GM12878 (cell line): ENCODE measurements around the gene COL1A1. TPM values are rescaled to one million over a fixed set of nuclear protein-coding genes. Genes with fewer than 3 reads are reported as not detected.

Experiments used
- ATAC-seq: fragments of 200-7000 bp; cut with Tn5 transposase; 3 replicates; pipeline ENCODE4 v1.9.1; 2020; ENCODE audit warnings: mild to moderate bottlenecking, moderate library complexity
- BruUV-seq: library from RNA; stranded (reverse); fragments of 400-500 nt; replicated peaks from 2 replicates; lab custom pipeline; 2021; lab: Mats Ljungman, UMichigan
- CTCF ChIA-PET: fragments of 300-600 bp; sonication (Branson Sonifier 250); formaldehyde crosslinking; extraction: SDS; loops from one replicate; lab custom pipeline; 2021; ENCODE audit warnings: inconsistent platforms; lab: Yijun Ruan, JAX
- POLR2A ChIA-PET: fragments of 350-600 bp; formaldehyde crosslinking; extraction: SDS; loops from one replicate; lab custom pipeline; 2021; ENCODE audit warnings: inconsistent platforms; lab: Charles Lee
- RAD21 ChIA-PET: fragments of 300-600 bp; sonication (Branson Sonifier 250); formaldehyde crosslinking; loops from one replicate; lab custom pipeline; 2023; ENCODE audit warnings: antibody characterized with exemption; ENCODE audit not compliant: unreplicated experiment; lab: Charles Lee
- SMC1A ChIA-PET: fragments of 300-600 bp; sonication (Branson Sonifier 250); formaldehyde crosslinking; loops from one replicate; lab custom pipeline; 2023; ENCODE audit not compliant: unreplicated experiment, uncharacterized antibody; lab: Charles Lee
- DNase-seq: peaks from one replicate; pipeline ENCODE4 v3.0.0-alpha.2; 2011; ENCODE audit warnings: low read depth, low spot score
- FAIRE-seq: peaks from 3 replicates; lab custom pipeline; 2011; peaks lifted over from hg19 to GRCh38; lab: Jason Lieb, UNC
- H2AFZ ChIP-seq: 2 replicates; pipeline ENCODE4 v1.6.0; 2011; ENCODE audit warnings: low read depth, low read length, control low read depth; ENCODE audit not compliant: control insufficient read depth
- H3K27ac ChIP-seq: 2 replicates; pipeline ENCODE4 v1.5.1; 2011; ENCODE audit warnings: control low read depth; ENCODE audit not compliant: control insufficient read depth, insufficient read depth
- H3K27me3 ChIP-seq, 2 experiments: replicated peaks in 1 of 2; 2 replicates each; pipeline versions ENCODE4 v1.6.0 to v1.6.1; 2011; ENCODE audit warnings: low read length in 1 of 2; ENCODE audit not compliant: control insufficient read depth in 2 of 2, insufficient read depth in 2 of 2
- H3K36me3 ChIP-seq, 2 experiments: 2 replicates each; pipeline ENCODE4 v1.5.1; 2011; ENCODE audit warnings: low read length in 1 of 2; ENCODE audit not compliant: control insufficient read depth in 2 of 2, insufficient read depth in 2 of 2
- H3K4me1 ChIP-seq: 2 replicates; pipeline ENCODE4 v1.6.1; 2011; ENCODE audit warnings: mild to moderate bottlenecking, low read length, moderate library complexity, mixed read lengths; ENCODE audit not compliant: control insufficient read depth, insufficient read depth
- H3K4me2 ChIP-seq: 2 replicates; pipeline ENCODE4 v1.6.0; 2011; ENCODE audit warnings: control low read depth; ENCODE audit not compliant: control insufficient read depth, insufficient read depth
- H3K4me3 ChIP-seq: fragments of 200-600 bp; sonication (generic); 2 replicates; pipeline ENCODE4 v1.5.1; 2016
- H3K79me2 ChIP-seq: 2 replicates; pipeline ENCODE4 v1.6.0; 2011; ENCODE audit warnings: low read length; ENCODE audit not compliant: control insufficient read depth, insufficient read depth
- H3K9ac ChIP-seq: 2 replicates; pipeline ENCODE4 v1.8.0; 2011; ENCODE audit warnings: low read length, control low read depth, mixed read lengths; ENCODE audit not compliant: control insufficient read depth, insufficient read depth
- H3K9me3 ChIP-seq: replicated peaks from 3 replicates; pipeline ENCODE4 v1.5.1; 2011; ENCODE audit warnings: mild to moderate bottlenecking, low read length; ENCODE audit not compliant: control insufficient read depth, insufficient read depth
- H4K20me1 ChIP-seq: 2 replicates; pipeline ENCODE4 v1.6.0; 2011; ENCODE audit not compliant: control insufficient read depth, insufficient read depth
- BHLHE40 ChIP-seq, 2 experiments: fragments of 450-650 bp in 1 of 2; IDR thresholded peaks; 2 replicates each; pipeline ENCODE4 v1.6.1; 2011 to 2017; ENCODE audit warnings: low read depth in 2 of 2, borderline replicate concordance in 1 of 2, improper control_type of control experiment in 1 of 2, low read length in 1 of 2, mild to moderate bottlenecking in 1 of 2
- CUX1 ChIP-seq: IDR thresholded peaks from 2 replicates; pipeline ENCODE4 v1.6.1; 2012; ENCODE audit warnings: improper control_type of control experiment, low read depth, low read length; ENCODE audit not compliant: insufficient replicate concordance
- E2F4 ChIP-seq: IDR thresholded peaks from 2 replicates; pipeline ENCODE4 v1.6.1; 2012; ENCODE audit warnings: low read depth, low read length, improper control_type of control experiment
- WGBS: methylation state at CpG from one replicate; pipeline ENCODE4 v1.1.6; 2016; ENCODE audit warnings: low lambda C conversion rate; ENCODE audit not compliant: insufficient replicate concordance, insufficient coverage; ENCODE audit errors: missing lambda C conversion rate; 5-methylcytosine and 5-hydroxymethylcytosine counted together
- in situ Hi-C: fragments of 300-500 bp; cut with MboI; formaldehyde crosslinking; loops from 9 replicates; pipeline ENCODE4 v1.14.3; 2018; ENCODE audit warnings: mixed read lengths
- intact Hi-C: fragments of 100-400 bp; cut with micrococcal nuclease; formaldehyde crosslinking; loops from one replicate; pipeline ENCODE4 v1.14.2; 2022; ENCODE audit not compliant: unreplicated experiment
- polyA plus RNA-seq, 11 experiments: library from polyadenylated mRNA; depleted of rRNA in 4 of 11; unstranded in 6 of 11; stranded (reverse) in 5 of 11; fragments of >200 nt; fragmentation: Nextera tagmentation in 4 of 11; fragmentation: Illumina TruSeq in 1 of 11; extraction: Ambion mirVana in 4 of 11; extraction: Trizol in 1 of 11; gene quantifications; 1 replicate in 1 of 11; 2 replicates in 10 of 11; pipeline versions ENCODE4 v1.2.1 to v1.2.3, GENCODE V29; 2011 to 2016; ENCODE audit warnings: inconsistent platforms in 2 of 11, missing spikeins in 2 of 11, low read depth in 1 of 11
- total RNA-seq, 4 experiments: library from RNA; depleted of rRNA in 3 of 4; stranded (reverse); fragments of >200 nt in 3 of 4; fragmentation: Illumina TruSeq in 1 of 4; extraction: Trizol in 1 of 4; gene quantifications; 2 replicates each; pipeline versions ENCODE4 v1.2.1 to v1.2.3, GENCODE V29; 2013 to 2021

The COL1A1 gene
- total and polyA plus RNA-seq, 10 of the 15 experiments (the other 5 are each of a cell fraction or from before 2014, with no cell fraction given): 0.18 to 7.7 (median 2.3) TPM

- no peak for TF ChIP-seq CUX1
These were observed 6.5 kb upstream of the COL1A1 start (continued) for GRCh38 chr17:50207792-50208567.

GRCh38 chr17:50207315-50207714 lies 5.9 kb upstream of the COL1A1 start:
- H2AFZ ChIP-seq: no peak overlapping the region
- WGBS: 4% methylated on average over 5 of the region's 5 CpGs
- H3K36me3 ChIP-seq: no peaks in the 10 kb centered on the region
- no peak overlapping the region for H3K27ac ChIP-seq
- no peak for ATAC-seq
- intact Hi-C loops (no loop called here), in situ Hi-C loops (loop anchor here (5.0 kb wide), 1 partner anchor 65 kb away; the partner anchor contains the start of gene TMEM92)
- no peak overlapping the region for H3K9ac ChIP-seq
- no peaks in the 10 kb centered on the region for H3K4me1 ChIP-seq
- no peaks in the 10 kb centered on the region for H3K79me2 ChIP-seq
- no peak overlapping the region for H3K4me3 ChIP-seq
- ChIA-PET POLR2A (interaction anchor here (0.7 to 1.3 kb wide), 2 partner anchors 85 to 814 kb away, joined by 3 to 5 read pairs; no protein-coding TSS in a partner anchor), SMC1A (interaction anchor here (0.7 kb wide), 1 partner anchor 46 kb away, joined by 3 read pairs; no protein-coding TSS in a partner anchor), RAD21 (interaction anchor here (1.5 kb wide), 1 partner anchor 91 kb away, joined by 4 read pairs; no protein-coding TSS in a partner anchor), CTCF (interaction anchor here (0.9 to 8.3 kb wide), 2 partner anchors 11 to 88 kb away, joined by 6 to 294 read pairs; no protein-coding TSS in a partner anchor)
- H3K4me2 ChIP-seq: no peak overlapping the region
- no peak for DNase-seq
- H4K20me1 ChIP-seq: no peaks in the 10 kb centered on the region
- FAIRE-seq: no peak
- H3K9me3 ChIP-seq: no peaks in the 10 kb centered on the region
- H3K27me3 ChIP-seq: peaks cover 6 to 11% of the 10 kb centered on the region in 2 experiments; a peak in 2 of 4 replicates
- no TSS peak for BruUV-seq
- no peak for TF ChIP-seq E2F4
- peak in 1 of 2 experiments; percentile 45; a peak in 1 of 4 replicates for TF ChIP-seq BHLHE40 (IDR thresholded peaks at IDR 0.05; ENCODE audit: borderline replicate concordance in 1 of 2, low read depth in 2 of 2, low read length in 1 of 2)
